ENCODE measurements around the gene NPTX2. TPM values are rescaled to one million over a fixed set of nuclear protein-coding genes. Genes with fewer than 3 reads are reported as not detected.

NPTX2 gene
- total and polyA plus RNA-seq, 10 of the 15 experiments (the other 5 are each of a cell fraction or from before 2014, with no cell fraction given) = 0.04 TPM; not detected in 9

- CTCF ChIA-PET = no interaction called here
- Histone ChIP-seq H4K20me1 (ENCODE audit: control insufficient read depth, insufficient read depth) (no peaks in the 10 kb centered on the region), H3K4me2 (ENCODE audit: control insufficient read depth, insufficient read depth) (no peak overlapping the region), H3K79me2 (ENCODE audit: control insufficient read depth, insufficient read depth, low read length) (no peaks in the 10 kb centered on the region), H3K9ac (ENCODE audit: control insufficient read depth, insufficient read depth, low read length) (no peak overlapping the region), H3K9me3 (replicated peaks; ENCODE audit: control insufficient read depth, insufficient read depth, low read length) (no peaks in the 10 kb centered on the region), H3K27ac (ENCODE audit: control insufficient read depth, insufficient read depth) (no peak overlapping the region), H3K4me1 (ENCODE audit: control insufficient read depth, insufficient read depth, low read length) (no peaks in the 10 kb centered on the region), H3K4me3 (no peak overlapping the region), H3K36me3 (ENCODE audit: control insufficient read depth in 2 of 2, insufficient read depth in 2 of 2, low read length in 1 of 2) (no peaks in the 10 kb centered on the region), H3K27me3 (replicated peaks in 1 of 2; ENCODE audit: control insufficient read depth in 2 of 2, insufficient read depth in 2 of 2, low read length in 1 of 2) (peaks cover 0 to 2% of the 10 kb centered on the region in 2 experiments; a peak in 2 of 4 replicates), H2AFZ (ENCODE audit: control insufficient read depth, low read depth, low read length) (no peak overlapping the region)
- RAD21 ChIA-PET (ENCODE audit: unreplicated experiment) = no interaction called here
- FAIRE-seq (no peak), ATAC-seq (no peak), DNase-seq (ENCODE audit: low read depth, low spot score) (no peak)
- POLR2A ChIA-PET = no interaction called here
- intact Hi-C loops (cut with micrococcal nuclease; ENCODE audit: unreplicated experiment) = no loop called here
- no TSS peak for BruUV-seq (replicated peaks)
- 13% methylated on average over 4 of the region's 4 CpGs for WGBS (ENCODE audit: insufficient coverage, insufficient replicate concordance, low lambda C conversion rate, missing lambda C conversion rate)
- TF ChIP-seq CHD4 (IDR thresholded peaks at IDR 0.05) = no peak
- TF ChIP-seq WRNIP1 (IDR thresholded peaks at IDR 0.05; ENCODE audit: borderline replicate concordance, low read depth, low read length) = no peak
- TF ChIP-seq IRF4 (IDR thresholded peaks at IDR 0.05; ENCODE audit: low read depth, low read length) = no peak
- in situ Hi-C loops (cut with MboI) = no loop called here
- SMC1A ChIA-PET (ENCODE audit: uncharacterized antibody, unreplicated experiment) = no interaction called here
Measured at GRCh38 chr7:98594348-98594747, 22.7 kb upstream of the NPTX2 start.

- H3K27me3 ChIP-seq (replicated peaks in 1 of 2; ENCODE audit: control insufficient read depth in 2 of 2, insufficient read depth in 2 of 2, low read length in 1 of 2) = peaks cover 0 to 2% of the 10 kb centered on the region in 2 experiments; a peak in 2 of 4 replicates
- 27% methylated on average over 5 of the region's 5 CpGs for WGBS (ENCODE audit: insufficient coverage, insufficient replicate concordance, low lambda C conversion rate, missing lambda C conversion rate)
- no peak overlapping the region for H3K9ac ChIP-seq (ENCODE audit: control insufficient read depth, insufficient read depth, low read length)
- no peak overlapping the region for H3K4me3 ChIP-seq
- BruUV-seq (replicated peaks) = no TSS peak
- no peak for ATAC-seq
- no peak overlapping the region for H3K4me2 ChIP-seq (ENCODE audit: control insufficient read depth, insufficient read depth)
- no peaks in the 10 kb centered on the region for H3K4me1 ChIP-seq (ENCODE audit: control insufficient read depth, insufficient read depth, low read length)
- ChIA-PET SMC1A (ENCODE audit: uncharacterized antibody, unreplicated experiment) (no interaction called here), CTCF (no interaction called here), POLR2A (no interaction called here), RAD21 (ENCODE audit: unreplicated experiment) (no interaction called here)
- no peak overlapping the region for H3K27ac ChIP-seq (ENCODE audit: control insufficient read depth, insufficient read depth)
- no peak for DNase-seq (ENCODE audit: low read depth, low spot score)
- H4K20me1 ChIP-seq (ENCODE audit: control insufficient read depth, insufficient read depth) = no peaks in the 10 kb centered on the region
- H3K9me3 ChIP-seq (replicated peaks; ENCODE audit: control insufficient read depth, insufficient read depth, low read length) = no peaks in the 10 kb centered on the region
- H3K79me2 ChIP-seq (ENCODE audit: control insufficient read depth, insufficient read depth, low read length) = no peaks in the 10 kb centered on the region
- no peaks in the 10 kb centered on the region for H3K36me3 ChIP-seq (ENCODE audit: control insufficient read depth in 2 of 2, insufficient read depth in 2 of 2, low read length in 1 of 2)
- no peak for FAIRE-seq
- intact Hi-C loops (cut with micrococcal nuclease; ENCODE audit: unreplicated experiment) (no loop called here), in situ Hi-C loops (cut with MboI) (no loop called here)
- no peak overlapping the region for H2AFZ ChIP-seq (ENCODE audit: control insufficient read depth, low read depth, low read length)
- TF ChIP-seq ETV6 (conservative IDR thresholded peaks at IDR 0.05 in 1 of 2, IDR thresholded peaks at IDR 0.05 in 1 of 2; ENCODE audit: borderline replicate concordance in 1 of 2, low read depth in 1 of 2) = no peak
- no peak for TF ChIP-seq USF1 (IDR thresholded peaks at IDR 0.05; ENCODE audit: borderline replicate concordance, extremely low read length, insufficient read depth, low read depth, low read length)
- no peak for TF ChIP-seq SMAD1 (IDR thresholded peaks at IDR 0.05; ENCODE audit: low read depth, partially characterized antibody)
- no peak for TF ChIP-seq MTA2 (IDR thresholded peaks at IDR 0.05; ENCODE audit: low read depth)
- TF ChIP-seq EZH2 (IDR thresholded peaks at IDR 0.05; ENCODE audit: borderline replicate concordance, control insufficient read depth, low read depth, low read length) = no peak
- no peak for TF ChIP-seq ZZZ3 (IDR thresholded peaks at IDR 0.05; ENCODE audit: control insufficient read depth, insufficient read length, low read depth)
- no peak for TF ChIP-seq KLF5 (IDR thresholded peaks at IDR 0.05; ENCODE audit: partially characterized antibody)
- TF ChIP-seq IRF4 (IDR thresholded peaks at IDR 0.05; ENCODE audit: low read depth, low read length) = no peak
- TF ChIP-seq PRDM15 (CRISPR knock-in tag; IDR thresholded peaks at IDR 0.05) = no peak
- no peak for TF ChIP-seq RAD51 (IDR thresholded peaks at IDR 0.05)
- no peak for TF ChIP-seq ZNF622 (IDR thresholded peaks at IDR 0.05)
Measured at GRCh38 chr7:98594787-98595186, 22.3 kb upstream of the NPTX2 start.
